ENCODE results near the gene ZBTB8OS. TPM values are rescaled to one million over a fixed set of nuclear protein-coding genes. Genes with fewer than 3 reads are reported as not detected.
"Not testable (repeated sequence)": the region's sequence is repeated elsewhere in the genome, so short reads cannot be mapped to it uniquely, and the experiment has no call there.

The ZBTB8OS gene
- total and polyA plus RNA-seq, 2 of the 8 experiments (the other 6 are each of a cell fraction or from before 2014, with no cell fraction given) = 68.0 to 74.2 TPM

DNA sequence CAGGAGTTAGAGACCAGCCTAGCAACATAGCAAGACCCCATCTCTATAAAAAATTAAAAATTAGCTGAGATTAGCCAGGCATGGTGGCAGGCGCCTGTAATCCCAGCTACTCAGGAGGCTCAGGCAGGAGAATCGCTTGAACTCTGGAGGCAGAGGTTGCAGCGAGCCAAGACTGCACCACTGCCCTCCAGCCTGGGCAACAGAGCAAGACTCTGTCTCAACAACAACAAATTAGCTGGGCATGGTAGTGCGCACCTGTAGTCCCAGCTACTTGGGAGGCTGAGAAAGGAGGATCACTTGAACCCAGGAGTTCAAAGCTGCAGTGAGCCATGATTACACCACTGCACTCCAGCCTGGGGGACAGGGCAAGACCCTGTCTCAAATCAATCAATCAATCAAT is 20.2 kb downstream of the ZBTB8OS start:
- not testable (repeated sequence) for H3K4me1 ChIP-seq (replicated peaks in 1 of 4; ENCODE audit: control insufficient read depth in 3 of 4, insufficient read depth in 4 of 4, low read length in 3 of 4); H2AK5ac ChIP-seq (ENCODE audit: low read depth, low read length); H3K23me2 ChIP-seq (ENCODE audit: low read depth, low read length); H2BK120ac ChIP-seq (replicated peaks; ENCODE audit: low read depth, low read length); H3K4me2 ChIP-seq (ENCODE audit: insufficient read depth in 1 of 2, low read depth in 2 of 2, low read length in 2 of 2); FAIRE-seq; DNase-seq (ENCODE audit: low read depth in 1 of 2, low spot score in 2 of 2); H3K79me1 ChIP-seq (ENCODE audit: low read depth, low read length); H3K4ac ChIP-seq (replicated peaks; ENCODE audit: insufficient read length, low read depth, low read length); H3K27ac ChIP-seq (ENCODE audit: low read depth, low read length); H4K20me1 ChIP-seq (replicated peaks in 1 of 2; ENCODE audit: control insufficient read depth in 1 of 2, insufficient read depth in 2 of 2, low read length in 2 of 2); H3K9me3 ChIP-seq (ENCODE audit: insufficient read depth in 2 of 2, low read depth in 1 of 2, low read length in 1 of 2); H3K14ac ChIP-seq (ENCODE audit: insufficient read length); H4K91ac ChIP-seq (replicated peaks; ENCODE audit: insufficient read length, low read length); H2BK20ac ChIP-seq (ENCODE audit: low read length); H3K9ac ChIP-seq (replicated peaks in 1 of 4; ENCODE audit: extremely low read depth in 1 of 4, low read depth in 3 of 4, low read length in 3 of 4); H2AFZ ChIP-seq (ENCODE audit: low read length); H4K5ac ChIP-seq (ENCODE audit: insufficient read length, low read depth, low read length); H3K18ac ChIP-seq (ENCODE audit: extremely low read depth, low read length); H3K56ac ChIP-seq (replicated peaks; ENCODE audit: insufficient read length, low read depth, low read length); H3K27me3 ChIP-seq (replicated peaks in 1 of 4; ENCODE audit: control insufficient read depth in 3 of 4, extremely low read depth in 1 of 4, insufficient read depth in 3 of 4, low read length in 3 of 4); H2BK15ac ChIP-seq (ENCODE audit: low read length); H2BK12ac ChIP-seq (ENCODE audit: low read depth, low read length); H4K8ac ChIP-seq (ENCODE audit: extremely low read depth, insufficient read depth, low read length); H3K4me3 ChIP-seq (ENCODE audit: extremely low read depth in 1 of 4, insufficient read depth in 2 of 4, low read depth in 3 of 4, low read length in 4 of 4); H2BK5ac ChIP-seq (ENCODE audit: low read depth, low read length); H3K23ac ChIP-seq (ENCODE audit: insufficient read length)
- ChIA-PET POLR2A (ENCODE audit: partially characterized antibody) (interaction anchor here (1.1 to 1.8 kb wide), 3 partner anchors 9 to 76 kb away, joined by 3 to 5 read pairs (median 4); no protein-coding TSS in a partner anchor), CTCF (ENCODE audit: partially characterized antibody) (interaction anchor here (0.8 to 1.2 kb wide), 3 partner anchors 10 to 1719 kb away, joined by 3 to 4 read pairs (median 3); no protein-coding TSS in a partner anchor)
- Histone ChIP-seq H3K79me2 (ENCODE audit: control insufficient read depth in 1 of 2, insufficient read depth in 2 of 2, low read length in 2 of 2) (peaks cover 0 to 12% of the 10 kb centered on the region in 2 experiments; a peak in 2 of 4 replicates), H3K36me3 (ENCODE audit: control insufficient read depth in 2 of 4, insufficient read depth in 4 of 4, low read length in 3 of 4) (peaks cover 0 to 40% (median 6%) of the 10 kb centered on the region in 4 experiments; a peak in 5 of 8 replicates)
- WGBS, 2 experiments (ENCODE audit: extremely low coverage in 1 of 2, insufficient coverage in 1 of 2, insufficient read length in 1 of 2, insufficient replicate concordance in 2 of 2, low coverage in 1 of 2, low lambda C conversion rate in 2 of 2, missing lambda C conversion rate in 1 of 2) = 98% methylated on average over 4 of the region's 4 CpGs; no CpG with 5 or more reads in 1 of the 2 experiments

Measured in H1 (cell line).